DND-41 (cell line): ENCODE results near the gene ARRB1.

Experiments
- CTCF ChIP-seq: IDR thresholded peaks from 2 replicates; pipeline ENCODE4 v1.5.1; 2012; ENCODE audit warnings: borderline replicate concordance, low read length, moderate library complexity, mild to moderate bottlenecking; ENCODE audit not compliant: poor library complexity, severe bottlenecking; ENCODE audit errors: extremely low read depth
- EZH2 ChIP-seq: IDR thresholded peaks from 3 replicates; pipeline ENCODE4 v1.6.1; 2012; ENCODE audit warnings: borderline replicate concordance, low read depth, mild to moderate bottlenecking, moderate library complexity, low read length, inconsistent platforms; ENCODE audit not compliant: severe bottlenecking

- no peak for TF ChIP-seq EZH2
- no peak for TF ChIP-seq CTCF
Measured at GRCh38 chr11:75286826-75287465, 64.5 kb downstream of the ARRB1 start.
